HG03066 (cell line): ENCODE measurements around the gene PTPRD.
"Not testable (repeated sequence)": the region's sequence is repeated elsewhere in the genome, so short reads cannot be mapped to it uniquely, and the experiment has no call there.

Experiments used
- ATAC-seq: cut with Tn5 transposase; IDR thresholded peaks from one replicate; pipeline ENCODE4 v1.9.1; 2021; ENCODE audit warnings: low read depth; ENCODE audit not compliant: unreplicated experiment

PTPRD gene

GRCh38 chr9:9557804-9558334 lies 1054.9 kb downstream of the PTPRD start:
- ATAC-seq: no peak

- no peak for ATAC-seq
Measured at GRCh38 chr9:9556865-9557803, 1055.7 kb downstream of the PTPRD start.

- ATAC-seq: no peak
Measured at GRCh38 chr9:9552665-9553064, 1060.1 kb downstream of the PTPRD start.

- ATAC-seq: no peak
Measured at GRCh38 chr9:9538766-9539165, 1074.0 kb downstream of the PTPRD start.

- ATAC-seq: no peak
Measured at GRCh38 chr9:9538356-9538755, 1074.4 kb downstream of the PTPRD start.

GRCh38 chr9:9536523-9536922 lies 1076.3 kb downstream of the PTPRD start:
- ATAC-seq: no peak

- ATAC-seq: no peak
Measured at GRCh38 chr9:9523476-9524139, 1089.2 kb downstream of the PTPRD start.

GRCh38 chr9:9522406-9522805 lies 1090.4 kb downstream of the PTPRD start:
- no peak for ATAC-seq

GRCh38 chr9:9521033-9521779 lies 1091.6 kb downstream of the PTPRD start:
- ATAC-seq: no peak

GRCh38 chr9:9504869-9505268 lies 1107.9 kb downstream of the PTPRD start:
- no peak for ATAC-seq

- ATAC-seq: no peak
Measured at GRCh38 chr9:9499546-9499945, 1113.3 kb downstream of the PTPRD start.

- ATAC-seq: no peak
Measured at GRCh38 chr9:9498846-9499245, 1114.0 kb downstream of the PTPRD start.

- ATAC-seq: no peak
Measured at GRCh38 chr9:9498128-9498527, 1114.7 kb downstream of the PTPRD start.

GRCh38 chr9:9494336-9494735 lies 1118.5 kb downstream of the PTPRD start:
- no peak for ATAC-seq

- no peak for ATAC-seq
Measured at GRCh38 chr9:9492506-9492905, 1120.3 kb downstream of the PTPRD start.

- ATAC-seq: no peak
Measured at GRCh38 chr9:9489183-9489582, 1123.6 kb downstream of the PTPRD start.

- no peak for ATAC-seq
Measured at GRCh38 chr9:9483175-9483574, 1129.6 kb downstream of the PTPRD start.

- no peak for ATAC-seq
Measured at GRCh38 chr9:9478741-9479140, 1134.1 kb downstream of the PTPRD start.

- no peak for ATAC-seq
Measured at GRCh38 chr9:9469271-9469670, 1143.5 kb downstream of the PTPRD start.

GRCh38 chr9:9441874-9442273 lies 1170.9 kb downstream of the PTPRD start:
- ATAC-seq: not testable (repeated sequence)

GRCh38 chr9:9437641-9438040 lies 1175.2 kb downstream of the PTPRD start:
- ATAC-seq: no peak
